GF-D8 (cell line): ENCODE measurements around the gene TFB1M.

Experiments
- DNase-seq: peaks from one replicate; lab custom pipeline; 2025; lab: John Stamatoyannopoulos, UW

TFB1M gene

DNA sequence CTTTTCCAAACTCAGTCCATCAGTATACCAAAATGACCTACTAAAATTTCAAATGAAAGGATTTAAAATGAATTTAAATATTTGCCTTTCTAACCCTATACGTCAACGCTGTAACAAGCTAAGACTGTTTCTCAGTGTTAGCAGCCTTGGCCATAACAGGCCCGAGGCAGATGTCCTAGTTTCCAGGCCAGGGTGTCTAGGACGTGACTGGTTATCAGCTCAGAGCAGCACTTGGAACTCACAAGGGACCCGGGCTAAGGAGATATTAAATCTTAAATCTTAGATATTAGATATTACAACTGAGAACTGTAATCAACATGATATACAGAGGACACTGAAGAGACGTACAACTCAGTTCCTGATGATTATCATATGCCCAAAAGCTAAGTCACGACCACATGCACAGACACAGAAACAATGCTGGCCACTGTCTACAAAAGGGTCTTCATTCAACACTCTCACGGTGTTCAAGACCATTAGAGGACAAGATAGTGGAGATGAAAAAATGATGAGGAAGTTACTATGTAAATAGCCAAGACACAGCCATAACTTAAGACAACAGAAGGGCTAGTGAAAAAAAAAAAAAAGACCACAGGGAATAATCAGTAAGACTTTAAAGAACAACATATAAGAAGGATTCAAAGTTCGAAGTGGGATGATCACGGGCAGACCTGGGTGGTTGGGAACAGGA lies 50.8 kb downstream of the TFB1M start, which contains the start of gene CLDN20:
CLDN20 (plus strand) TSS at position 641 of the 691 bp plus-strand sequence. CDS start 11,707 bp downstream, outside the sequence.
- no peak for DNase-seq

GRCh38 chr6:155262655-155263054 lies 51.6 kb downstream of the TFB1M start:
- no peak for DNase-seq

GRCh38 chr6:155261111-155261900 lies 53.0 kb downstream of the TFB1M start:
- no peak for DNase-seq

- DNase-seq, result no peak
Measured at GRCh38 chr6:155260686-155261085, 53.6 kb downstream of the TFB1M start.

GRCh38 chr6:155259897-155260296 lies 54.4 kb downstream of the TFB1M start:
- DNase-seq, result no peak

- no peak for DNase-seq
Measured at GRCh38 chr6:155259204-155259603, 55.1 kb downstream of the TFB1M start.

DNA sequence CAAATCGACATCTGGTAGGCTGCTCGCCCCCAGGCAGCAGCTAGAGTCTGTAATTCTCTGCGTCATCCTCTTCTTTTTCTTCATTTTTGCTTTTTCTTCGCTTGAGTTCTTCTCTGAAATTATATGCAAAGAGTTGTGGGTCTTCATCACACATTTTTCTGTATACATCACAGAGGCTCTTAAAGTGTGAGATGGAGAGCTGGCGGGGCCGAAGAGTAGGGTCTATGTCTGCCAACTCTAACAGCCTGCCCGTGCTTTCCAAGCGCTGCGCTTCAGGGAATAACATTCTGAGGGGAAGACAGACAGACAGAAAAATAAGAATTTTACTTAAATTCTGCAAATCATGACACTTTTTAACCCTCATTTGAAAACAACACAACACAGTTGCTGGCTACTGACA lies 56.5 kb downstream of the TFB1M start:
- DNase-seq, result no peak

GRCh38 chr6:155256122-155256795 lies 58.0 kb downstream of the TFB1M start:
- DNase-seq, result no peak

- DNase-seq, result no peak
Measured at GRCh38 chr6:155254139-155254538, 60.1 kb downstream of the TFB1M start.

DNA sequence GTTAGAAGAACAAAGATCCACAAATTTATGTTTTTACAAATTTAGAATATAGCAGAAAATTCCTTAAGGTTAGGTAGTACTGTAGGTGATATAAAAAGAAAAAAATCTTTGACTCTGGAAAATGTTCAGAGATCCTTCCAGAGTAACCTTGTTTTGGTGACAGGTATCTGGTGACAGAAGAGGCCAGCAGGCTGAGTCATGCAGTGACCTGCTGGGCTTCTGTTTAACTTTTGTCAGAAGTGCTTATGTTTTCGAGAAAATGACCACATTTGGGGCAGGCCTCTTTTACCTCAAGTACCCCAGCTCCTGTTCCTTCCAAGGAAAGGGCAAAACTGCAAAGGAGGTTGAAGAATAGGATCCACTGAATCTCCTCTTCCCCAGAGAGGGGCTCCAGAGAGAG lies 60.9 kb downstream of the TFB1M start:
- DNase-seq, result no peak

DNA sequence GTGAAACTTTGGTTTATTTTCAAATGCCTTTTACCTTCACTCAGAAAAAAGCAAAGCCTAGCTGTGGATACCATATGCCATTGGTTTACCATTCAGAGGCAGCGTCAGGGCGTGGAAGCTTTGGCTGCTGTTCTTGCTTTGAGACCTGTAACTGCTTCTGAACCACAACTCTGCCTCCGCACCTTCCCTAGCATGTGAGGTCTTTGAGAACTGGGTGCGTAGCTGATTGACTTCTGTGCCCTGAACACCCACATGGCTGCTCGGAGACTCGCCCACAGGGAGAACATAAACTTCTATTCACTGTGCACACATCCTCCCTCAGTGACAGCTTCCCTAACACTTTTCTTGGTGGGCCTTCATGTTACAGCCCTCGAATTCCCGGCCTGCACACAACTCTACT lies 61.7 kb downstream of the TFB1M start:
- no peak for DNase-seq

- no peak for DNase-seq
Measured at GRCh38 chr6:155250701-155251381, 63.4 kb downstream of the TFB1M start.

DNA sequence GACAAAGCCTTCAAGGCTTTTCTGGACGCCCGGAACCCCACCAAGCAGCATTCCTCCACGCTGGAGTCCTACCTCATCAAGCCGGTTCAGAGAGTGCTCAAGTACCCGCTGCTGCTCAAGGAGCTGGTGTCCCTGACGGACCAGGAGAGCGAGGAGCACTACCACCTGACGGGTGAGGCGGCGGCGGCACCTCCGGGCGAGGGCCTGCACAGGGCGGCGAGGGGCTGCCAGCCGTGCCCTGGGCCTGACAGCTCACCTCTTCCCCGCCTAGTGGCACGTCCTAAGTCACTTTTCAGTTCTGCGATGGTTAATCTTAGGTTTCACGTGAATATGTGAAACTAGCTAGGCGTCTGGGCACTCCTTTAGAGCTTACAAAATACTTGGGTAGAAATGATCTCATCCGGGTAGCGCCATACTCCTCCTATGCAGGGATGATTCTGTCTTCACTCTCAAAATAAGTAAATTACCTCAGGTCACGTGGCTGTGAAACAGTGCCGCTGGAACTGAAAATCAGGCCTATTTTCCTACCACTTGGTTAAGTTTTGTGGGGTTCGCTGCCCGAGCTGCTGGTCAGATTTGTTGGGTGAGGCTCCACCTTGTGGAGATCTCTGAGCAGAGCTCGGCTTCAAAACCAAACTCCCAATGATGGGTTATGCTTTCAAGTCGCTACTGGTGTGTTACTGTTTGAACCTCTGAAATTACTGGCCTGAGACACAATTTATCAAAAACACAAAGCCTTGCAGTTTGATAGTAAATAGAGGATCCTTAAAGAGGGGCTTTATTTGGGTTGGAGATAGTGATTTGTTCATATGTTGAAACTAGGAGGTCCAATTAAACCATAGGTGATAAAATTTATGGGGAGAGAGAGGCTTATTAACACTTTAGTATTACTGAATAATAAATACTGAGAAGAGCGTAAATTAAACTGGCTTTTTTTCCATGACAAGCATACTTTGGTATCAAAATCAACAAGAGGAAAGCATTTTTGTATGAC lies 66.0 kb downstream of the TFB1M start:
- no peak for DNase-seq

DNA sequence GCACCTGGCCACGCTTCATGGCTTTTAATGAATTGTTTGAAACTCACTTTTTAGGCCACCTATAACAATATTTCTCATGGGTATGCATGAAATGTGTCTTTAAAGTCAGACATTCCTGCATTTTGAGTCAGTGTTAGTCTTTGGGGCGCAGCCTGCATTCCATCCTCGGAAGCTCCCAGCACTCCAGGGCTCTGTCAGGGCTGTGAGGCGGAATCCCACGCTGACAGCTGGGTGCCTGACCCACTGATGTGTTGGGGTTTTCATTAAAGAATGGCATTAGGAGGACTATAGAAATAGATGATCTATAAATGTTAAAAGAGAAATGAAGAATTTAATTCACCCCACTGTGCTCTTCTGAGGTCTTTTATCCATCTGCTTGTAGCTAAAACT lies 66.7 kb downstream of the TFB1M start:
- no peak for DNase-seq

DNA sequence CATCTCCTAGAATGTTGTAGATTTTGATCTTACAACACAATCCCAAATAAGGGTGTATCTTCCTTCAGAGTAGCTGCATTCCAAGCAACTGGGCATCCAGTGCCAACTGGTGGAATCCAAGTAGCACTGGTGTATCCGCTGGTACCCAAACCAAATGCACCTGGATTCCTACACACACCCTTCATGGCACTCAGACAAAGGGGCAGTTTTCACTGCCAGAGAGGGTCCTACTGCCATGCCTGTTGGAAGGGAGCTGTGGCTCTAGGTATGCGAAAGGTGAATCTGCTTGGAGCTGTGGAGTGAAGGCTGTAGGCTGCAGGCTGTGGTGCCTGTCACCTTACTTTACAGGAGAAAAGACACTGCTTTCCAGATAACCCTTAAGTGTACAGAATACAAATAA lies 67.5 kb downstream of the TFB1M start:
- DNase-seq, result no peak

DNA sequence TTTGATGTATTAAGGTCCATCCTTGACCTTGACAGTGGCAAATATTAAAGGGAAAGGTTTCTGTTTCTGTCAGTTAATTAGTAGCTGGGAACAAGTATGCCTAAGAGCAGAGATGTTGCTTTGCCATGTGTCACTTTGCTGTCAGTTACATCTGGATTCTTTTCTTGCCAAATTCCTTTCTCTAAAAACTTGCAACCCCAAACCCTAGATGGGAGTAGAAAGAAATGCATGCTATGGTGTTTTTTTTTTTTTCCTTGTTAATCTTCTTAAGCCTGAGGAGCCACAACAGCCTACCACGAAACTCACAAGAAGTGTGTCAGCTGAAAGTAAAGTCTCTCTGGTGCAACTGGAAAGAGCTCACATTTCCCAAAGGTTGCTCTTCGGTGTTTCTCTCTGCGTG lies 68.5 kb downstream of the TFB1M start:
- no peak for DNase-seq

- no peak for DNase-seq
Measured at GRCh38 chr6:155245193-155245592, 69.1 kb downstream of the TFB1M start.

DNA sequence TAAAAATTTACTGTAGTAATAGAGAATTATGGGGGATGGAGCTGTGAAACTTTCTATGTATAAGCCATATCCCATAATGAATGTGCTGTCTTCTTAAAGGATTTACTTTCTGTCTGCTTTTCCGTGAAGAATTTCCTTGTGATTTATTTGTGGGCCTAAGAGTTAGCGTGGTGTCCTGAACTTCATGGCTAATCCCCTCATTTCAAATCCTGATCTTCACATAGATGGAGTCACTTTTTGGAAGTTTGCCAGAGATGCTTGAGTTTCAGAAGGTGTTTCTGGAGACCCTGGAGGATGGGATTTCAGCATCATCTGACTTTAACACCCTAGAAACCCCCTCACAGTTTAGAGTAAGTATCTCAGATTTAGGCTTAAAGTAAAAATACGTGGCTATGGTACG lies 69.8 kb downstream of the TFB1M start:
- DNase-seq, result no peak

DNA sequence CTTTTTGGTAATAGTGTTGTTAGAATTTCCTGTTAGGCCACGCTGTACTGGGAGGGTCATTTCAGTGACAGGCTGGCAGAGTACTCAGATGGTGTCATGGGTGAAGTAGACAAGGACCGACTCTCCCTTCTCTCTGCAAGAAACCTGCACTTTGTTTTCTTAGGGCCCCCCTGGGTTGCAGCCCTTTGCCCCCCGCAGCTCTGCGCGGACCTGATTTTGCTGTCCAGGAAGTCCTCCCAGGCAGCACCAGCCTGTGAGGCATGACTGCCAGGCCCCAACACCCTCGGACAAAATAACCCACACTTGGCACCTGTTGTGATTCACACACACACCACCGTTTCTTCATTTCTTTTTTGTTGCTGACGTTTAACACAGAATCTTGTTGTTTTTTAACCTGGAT lies 72.3 kb downstream of the TFB1M start:
- DNase-seq, result no peak

DNA sequence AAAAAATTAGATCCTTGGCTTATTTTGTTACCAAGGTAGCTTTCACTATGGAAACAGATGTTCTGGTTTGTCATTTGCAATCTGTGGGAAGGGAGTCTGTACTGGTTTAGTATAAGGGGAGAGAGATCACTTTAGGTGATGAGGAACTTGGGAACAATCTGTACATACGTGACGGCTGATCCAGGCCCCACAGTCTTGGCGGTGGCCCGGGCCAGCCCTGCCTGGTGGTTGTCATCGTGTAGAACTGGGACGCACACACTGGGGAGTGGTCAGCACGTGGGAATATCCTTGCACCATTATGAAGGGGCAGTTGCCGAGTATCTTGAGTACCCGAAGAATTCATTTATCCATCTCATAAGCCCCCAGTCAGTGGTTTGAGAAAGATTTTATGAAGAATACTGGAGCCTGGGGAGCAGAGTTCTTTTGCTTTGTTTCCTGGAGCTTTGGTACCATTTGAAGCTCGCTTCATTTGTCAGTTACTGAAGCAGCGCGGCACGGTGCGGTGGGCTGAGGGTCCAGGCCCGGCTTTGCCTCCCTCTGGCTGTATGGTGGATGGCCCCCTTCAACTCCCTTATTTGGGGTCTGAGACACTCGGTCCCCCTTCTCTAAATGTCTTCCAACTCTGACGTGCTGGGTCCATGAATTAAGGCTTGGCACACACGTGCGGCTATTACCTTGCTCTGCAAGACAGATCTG lies 73.2 kb downstream of the TFB1M start:
- DNase-seq, result no peak

DNA sequence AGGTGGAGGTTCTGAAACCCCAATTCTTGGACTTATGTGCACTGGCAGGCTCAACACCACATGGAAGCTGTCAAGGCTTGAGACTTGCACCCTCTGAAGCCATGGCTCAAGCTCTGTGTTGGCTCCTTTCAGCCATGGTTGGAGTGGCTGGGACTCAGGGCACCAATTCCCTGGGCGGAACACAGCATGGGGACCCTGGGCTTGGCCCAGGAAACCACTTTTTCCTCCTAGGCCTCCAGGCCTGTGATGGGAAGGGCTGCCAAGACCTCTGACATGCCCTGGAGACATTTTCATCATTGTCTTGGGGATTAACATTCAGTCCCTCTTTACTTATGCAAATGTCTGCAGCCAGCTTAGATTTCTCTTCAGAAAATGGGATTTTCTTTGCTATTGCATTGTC lies 76.7 kb downstream of the TFB1M start:
- DNase-seq, result no peak
